ENCODE results near the gene CDH5. TPM values are rescaled to one million over a fixed set of nuclear protein-coding genes. Genes with fewer than 3 reads are reported as not detected.

CDH5 gene
- total and polyA plus RNA-seq, 10 donors = 6.7 to 62.7 (median 40.2) TPM

- TF ChIP-seq POLR2A (IDR thresholded peaks at IDR 0.05) = no peak
- no peak for TF ChIP-seq CTCF (IDR thresholded peaks at IDR 0.05 in 8 of 11, conservative IDR thresholded peaks at IDR 0.05 in 3 of 11)
- no peak for TF ChIP-seq POLR2AphosphoS5 (IDR thresholded peaks at IDR 0.05)
- no peaks in the 10 kb centered on the region for H3K27me3 ChIP-seq (replicated peaks in 1 of 7)
- DNase-seq = peak; percentile 48
- H3K27ac ChIP-seq = peak overlapping the region in 1 of 8 donors; percentile 45
- H3K9me3 ChIP-seq = no peaks in the 10 kb centered on the region
- H3K36me3 ChIP-seq = peaks cover 0 to 3% (median 0%) of the 10 kb centered on the region in 6 donors
- no peak overlapping the region for H3K4me3 ChIP-seq
- WGBS, 5 donors = 79 to 89% (median 85%) methylated on average over 18 of the region's 18 CpGs
- intact Hi-C loops (cut with DNase I; ENCODE audit: low total_unique reads) = no loop called here
- peaks cover 0 to 31% (median 12%) of the 10 kb centered on the region in 6 donors for H3K4me1 ChIP-seq
Observed at GRCh38 chr16:66378741-66379570, 12.5 kb downstream of the CDH5 start.

- peak overlapping the region in 1 of 8 donors; percentile 45 for H3K27ac ChIP-seq
- no peaks in the 10 kb centered on the region for H3K27me3 ChIP-seq (replicated peaks in 1 of 7)
- TF ChIP-seq CTCF (IDR thresholded peaks at IDR 0.05 in 8 of 11, conservative IDR thresholded peaks at IDR 0.05 in 3 of 11) (no peak), POLR2A (IDR thresholded peaks at IDR 0.05) (no peak), POLR2AphosphoS5 (IDR thresholded peaks at IDR 0.05) (no peak)
- 79 to 91% (median 85%) methylated on average over 3 of the region's 3 CpGs for WGBS, 5 donors
- H3K9me3 ChIP-seq = no peaks in the 10 kb centered on the region
- H3K36me3 ChIP-seq = peaks cover 0 to 3% (median 0%) of the 10 kb centered on the region in 6 donors
- H3K4me3 ChIP-seq = no peak overlapping the region
- intact Hi-C loops (cut with DNase I; ENCODE audit: low total_unique reads) = no loop called here
- peaks cover 0 to 31% (median 12%) of the 10 kb centered on the region in 6 donors for H3K4me1 ChIP-seq
- DNase-seq = peak; percentile 15
Observed at GRCh38 chr16:66379571-66379941, 13.1 kb downstream of the CDH5 start.

- no peak overlapping the region for H3K4me3 ChIP-seq
- TF ChIP-seq POLR2AphosphoS5 (IDR thresholded peaks at IDR 0.05) (no peak), CTCF (IDR thresholded peaks at IDR 0.05 in 8 of 11, conservative IDR thresholded peaks at IDR 0.05 in 3 of 11) (peak in 1 of 11 experiments; percentile 7)
- H3K9me3 ChIP-seq = no peaks in the 10 kb centered on the region
- no peaks in the 10 kb centered on the region for H3K27me3 ChIP-seq (replicated peaks in 1 of 7)
- peaks cover 0 to 31% (median 12%) of the 10 kb centered on the region in 6 donors for H3K4me1 ChIP-seq
- intact Hi-C loops (cut with DNase I; ENCODE audit: low total_unique reads) = no loop called here
- no peak overlapping the region for H3K27ac ChIP-seq
- DNase-seq = no peak
- peaks cover 0 to 3% (median 0%) of the 10 kb centered on the region in 6 donors for H3K36me3 ChIP-seq
- 56 to 79% (median 63%) methylated on average over 3 of the region's 3 CpGs for WGBS, 5 donors
Observed at GRCh38 chr16:66380421-66380820, 13.9 kb downstream of the CDH5 start.

- Histone ChIP-seq H3K36me3 (peaks cover 0 to 3% (median 0%) of the 10 kb centered on the region in 6 donors), H3K9me3 (no peaks in the 10 kb centered on the region), H3K27me3 (replicated peaks in 1 of 7) (no peaks in the 10 kb centered on the region), H3K4me3 (no peak overlapping the region), H3K27ac (peak overlapping the region; percentile 27 to 83 (median 44)), H3K4me1 (peaks cover 0 to 25% (median 10%) of the 10 kb centered on the region in 6 donors)
- intact Hi-C loops (cut with DNase I; ENCODE audit: low total_unique reads) = no loop called here
- WGBS, 5 donors = 50 to 85% (median 63%) methylated on average over 5 of the region's 5 CpGs
- DNase-seq = peak; percentile 51
- TF ChIP-seq CTCF (IDR thresholded peaks at IDR 0.05 in 8 of 11, conservative IDR thresholded peaks at IDR 0.05 in 3 of 11) (no peak), POLR2AphosphoS5 (IDR thresholded peaks at IDR 0.05) (no peak), POLR2A (IDR thresholded peaks at IDR 0.05) (no peak)
Observed at GRCh38 chr16:66381585-66382170, 15.2 kb downstream of the CDH5 start.
